CD4-positive, alpha-beta T cell treated with Interleukin-15 for 1 hour (primary cell): Measurements from ENCODE around the gene ADGRA1.

Experiments
- DNase-seq: peaks from one replicate; pipeline ENCODE4 v3.0.0-alpha.2; 2020

The ADGRA1 gene

DNA sequence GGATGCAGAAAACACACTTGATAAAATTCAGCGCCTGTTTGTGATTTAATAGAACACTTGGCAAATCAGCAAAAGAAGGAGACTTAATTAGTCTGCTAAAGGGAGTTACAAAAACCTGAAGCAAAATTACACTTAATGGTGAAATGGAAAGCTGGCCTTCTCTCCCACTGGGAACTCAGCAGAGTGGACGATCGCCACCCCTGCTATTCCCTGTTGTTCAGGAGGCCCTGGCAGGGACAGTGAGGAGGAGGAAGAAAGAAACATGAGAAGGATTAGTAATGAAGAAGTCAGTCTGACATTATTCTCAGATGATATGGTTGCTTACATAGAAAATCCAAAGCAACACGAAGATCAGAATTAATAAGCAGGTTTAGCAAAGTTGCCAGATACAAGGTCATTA is 66.7 kb downstream of the ADGRA1 start:
- no peak for DNase-seq

DNA sequence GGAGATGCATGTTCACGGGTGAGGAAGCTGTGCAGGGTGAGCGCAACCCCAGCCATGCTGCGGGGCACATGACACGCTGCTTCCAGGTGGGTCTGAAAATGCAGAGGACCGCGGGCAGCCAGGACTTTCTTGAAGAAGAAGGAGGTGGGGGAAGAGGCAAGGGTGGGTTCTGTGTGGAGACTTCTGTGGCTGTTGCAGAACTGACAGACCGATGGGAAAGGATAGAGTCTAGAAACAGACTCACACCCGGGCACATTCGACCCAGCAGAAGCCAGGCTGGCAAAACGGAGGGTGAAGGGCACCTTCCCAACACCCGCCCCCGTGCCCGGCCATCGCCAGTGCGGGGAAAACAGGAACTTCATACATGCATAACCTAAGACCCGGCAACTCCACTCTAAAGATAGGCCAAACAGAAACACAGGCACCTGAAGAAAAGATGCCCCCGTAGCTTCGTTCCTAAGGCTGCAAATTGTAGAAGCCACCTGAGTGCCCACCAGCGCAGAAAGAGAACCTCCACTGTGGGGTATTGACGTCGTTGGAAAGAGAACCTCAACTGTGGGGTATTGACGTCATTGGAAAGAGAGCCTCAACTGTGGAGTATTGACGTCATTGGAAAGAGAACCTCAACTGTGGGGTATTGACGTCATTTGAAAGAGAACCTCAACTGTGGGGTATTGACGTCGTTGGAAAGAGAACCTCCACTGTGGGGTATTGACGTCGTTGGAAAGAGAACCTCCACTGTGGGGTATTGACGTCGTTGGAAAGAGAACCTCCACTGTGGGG is 67.5 kb downstream of the ADGRA1 start:
- no peak for DNase-seq

DNA sequence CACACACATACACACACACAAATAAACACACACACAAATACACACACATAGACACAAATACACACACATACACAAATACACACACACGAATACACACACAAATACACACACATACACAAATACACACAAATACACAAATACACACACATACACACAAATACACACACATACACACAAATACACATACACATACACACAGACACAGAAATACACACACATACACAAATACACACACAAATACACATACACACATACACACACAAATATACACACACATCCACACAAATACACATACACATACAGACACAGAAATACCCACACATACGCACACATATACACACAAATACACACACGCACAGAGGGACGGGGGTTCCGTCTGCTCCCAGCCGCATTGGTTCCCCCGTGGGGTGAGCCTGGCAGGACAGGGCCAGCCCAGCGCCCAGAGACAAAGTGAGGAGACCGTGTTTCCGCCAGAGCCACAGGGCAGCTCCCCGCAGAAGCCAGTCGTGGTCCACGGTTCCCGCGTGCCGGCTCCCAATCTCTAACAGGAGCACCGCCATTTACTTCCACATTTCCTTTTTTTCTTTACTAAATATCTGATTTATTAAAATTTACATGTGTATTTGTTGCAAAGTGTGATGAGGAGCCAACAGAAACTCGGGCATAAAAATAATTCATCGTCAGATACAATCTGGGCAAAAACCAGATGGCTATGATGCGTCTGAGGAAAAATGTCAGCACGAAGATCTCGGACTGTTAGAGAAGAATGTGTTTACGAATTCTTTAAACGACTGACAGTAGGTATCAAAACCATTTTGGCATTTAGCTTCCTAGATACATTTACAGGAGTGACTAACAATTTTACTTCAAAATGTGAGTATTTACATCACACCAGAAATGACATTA is 69.2 kb downstream of the ADGRA1 start:
- DNase-seq = no peak

DNA sequence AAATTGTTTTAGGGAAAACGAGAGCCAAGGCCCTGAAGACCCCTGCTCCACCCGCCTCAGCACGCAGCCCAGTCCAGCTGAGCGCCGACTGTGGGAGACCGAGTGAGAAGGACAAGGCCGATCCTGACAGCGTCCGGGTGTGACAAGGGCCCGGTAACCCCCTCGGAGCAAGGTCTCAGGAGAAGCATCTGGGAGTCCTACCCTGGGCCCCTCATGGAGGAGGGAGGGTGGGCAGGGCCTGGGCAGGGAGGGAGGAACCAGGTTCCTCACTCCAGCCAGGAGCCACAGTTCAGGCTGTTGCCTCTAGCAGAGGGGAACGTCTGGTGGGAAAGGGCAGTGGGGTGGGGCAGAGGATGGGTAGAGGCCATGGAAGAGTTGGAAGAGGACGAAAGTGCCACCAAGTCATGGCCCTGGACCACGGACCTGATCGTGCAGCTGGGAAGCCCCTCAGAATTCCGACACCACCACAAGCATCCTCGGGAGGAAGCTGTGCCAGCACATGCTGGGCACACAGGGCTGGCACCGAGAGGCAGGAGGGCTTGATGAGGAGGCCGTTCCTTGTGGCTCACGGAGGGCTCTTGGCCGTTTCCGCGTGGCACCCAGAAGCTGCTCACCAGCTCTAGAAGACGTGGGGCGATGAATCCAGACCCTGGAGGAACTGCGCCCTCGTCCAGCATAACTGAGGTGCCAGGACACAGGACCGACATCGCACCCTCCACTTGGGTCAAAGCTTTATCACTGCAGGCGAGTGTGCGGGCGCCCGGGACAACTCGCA is 70.1 kb downstream of the ADGRA1 start:
- DNase-seq = no peak

DNA sequence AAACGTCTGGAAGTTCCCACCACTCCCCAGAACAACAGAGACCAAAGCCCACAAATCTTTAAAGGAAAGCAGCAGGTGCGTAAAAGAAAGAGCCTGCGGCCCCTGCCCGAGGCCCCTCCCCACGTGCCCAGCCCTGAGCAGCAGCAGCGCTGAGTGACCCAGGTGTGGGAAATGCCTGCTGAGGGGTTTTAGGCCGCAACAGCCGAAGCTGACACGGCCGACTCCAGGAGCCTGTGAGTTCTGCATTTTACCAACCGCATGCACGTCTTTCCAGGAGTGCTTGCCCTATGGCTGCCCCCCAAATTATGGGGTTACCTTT is 70.7 kb downstream of the ADGRA1 start:
- no peak for DNase-seq

DNA sequence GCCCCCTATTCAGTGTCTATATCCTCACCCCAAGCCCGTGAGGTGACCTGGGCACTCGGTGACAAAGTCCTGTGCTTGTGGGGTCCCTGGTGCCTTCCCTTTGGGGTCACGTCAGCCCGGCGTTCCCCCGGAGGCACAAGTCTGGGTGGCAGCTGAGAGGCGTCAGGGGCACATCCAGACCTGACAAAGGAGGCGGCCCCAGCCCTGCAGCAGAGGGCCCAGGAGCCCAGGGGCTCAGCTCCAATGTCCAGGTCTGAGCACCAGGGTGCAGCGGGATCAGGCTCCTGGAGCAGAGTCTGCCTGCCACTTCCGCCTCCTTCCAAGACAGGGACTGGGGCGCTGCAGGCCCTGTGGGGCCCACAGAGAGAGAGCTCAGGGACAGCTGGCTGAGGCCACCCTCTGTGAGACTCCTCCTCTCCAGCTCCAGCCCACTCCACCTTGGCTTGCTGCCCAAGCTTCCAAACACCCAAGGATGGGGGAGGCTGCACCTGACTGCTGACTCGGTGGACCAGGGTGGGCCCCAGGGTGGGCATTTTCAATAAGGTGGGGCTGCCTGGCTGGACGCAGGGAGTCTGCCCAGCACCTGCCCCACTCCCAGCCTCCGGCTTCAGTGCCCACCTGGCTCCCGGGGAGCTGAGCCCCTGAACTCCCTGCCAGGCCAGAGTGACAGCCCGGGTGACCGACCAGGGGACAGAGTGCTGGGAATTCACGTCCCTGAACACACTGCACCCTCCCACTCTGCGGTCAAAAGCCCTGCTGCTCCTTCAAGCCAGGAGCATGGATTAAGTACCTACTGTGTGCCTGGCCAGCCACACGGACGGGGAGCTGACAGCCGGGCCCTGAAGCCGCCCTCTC is 71.3 kb downstream of the ADGRA1 start:
- no peak for DNase-seq

DNA sequence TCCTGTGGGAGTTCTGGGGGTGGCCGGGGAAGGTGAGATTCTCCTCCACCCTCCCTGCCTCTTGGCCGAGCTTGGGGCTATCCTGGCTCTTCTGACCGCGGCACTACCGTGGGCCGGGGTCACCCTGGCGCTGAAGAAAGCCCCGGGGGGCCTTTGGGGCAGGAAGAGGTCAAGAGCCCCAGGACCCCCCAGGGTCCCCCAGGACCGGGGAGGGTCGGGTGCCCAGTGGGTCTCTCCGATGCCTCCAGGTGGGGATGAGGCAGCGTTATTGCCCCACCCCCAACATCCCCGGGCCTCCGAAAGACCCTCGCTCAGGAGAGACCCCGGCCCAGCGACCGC is 71.9 kb downstream of the ADGRA1 start:
- DNase-seq = no peak

DNA sequence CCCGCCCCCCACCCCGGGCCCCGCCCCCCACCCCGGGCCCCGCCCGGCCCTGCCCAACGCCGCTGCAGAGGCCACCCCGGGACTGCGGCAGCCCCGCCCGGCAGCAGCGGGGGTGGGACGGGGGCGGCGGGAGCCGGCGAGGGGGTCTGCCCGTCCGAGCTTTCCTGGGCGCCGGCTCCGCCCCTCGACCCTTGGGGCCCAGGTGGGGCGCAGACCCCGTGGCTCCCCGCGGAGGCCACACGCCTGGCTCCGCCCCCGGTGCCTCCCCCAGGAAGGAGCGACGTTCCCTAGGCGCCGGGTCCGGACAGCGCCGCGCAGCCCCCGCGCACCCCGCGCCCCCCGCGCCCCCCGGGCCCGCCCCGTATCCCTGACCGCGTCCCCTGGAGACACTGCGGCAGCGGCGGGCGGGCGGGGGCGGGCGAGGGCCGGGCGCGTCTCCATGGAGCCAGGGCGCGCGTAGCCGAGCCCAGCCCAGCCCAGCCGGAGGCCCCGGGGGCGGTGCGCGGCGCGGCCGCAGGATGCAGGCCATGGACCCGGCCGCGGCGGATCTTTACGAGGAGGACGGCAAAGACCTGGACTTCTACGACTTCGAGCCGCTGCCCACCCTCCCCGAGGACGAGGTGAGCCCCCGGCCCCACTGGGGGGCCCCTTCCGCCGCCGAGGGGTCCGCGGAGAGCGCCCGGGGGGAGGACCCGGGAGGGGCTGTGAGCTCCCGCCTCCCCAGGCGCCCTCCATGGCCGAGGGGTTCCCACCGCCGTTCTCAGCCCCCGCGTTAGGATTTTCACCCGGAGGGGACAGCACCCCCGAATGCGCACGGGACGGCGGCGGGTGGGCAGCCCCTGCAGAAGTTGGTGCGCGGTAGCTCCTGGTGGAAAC is 72.5 kb downstream of the ADGRA1 start, which contains the start of gene KNDC1:
Gene KNDC1, plus strand, starts transcription at position 270 of the 876 bp plus-strand sequence. Its CDS starts 249 bp downstream, at position 519.
- DNase-seq = no peak

DNA sequence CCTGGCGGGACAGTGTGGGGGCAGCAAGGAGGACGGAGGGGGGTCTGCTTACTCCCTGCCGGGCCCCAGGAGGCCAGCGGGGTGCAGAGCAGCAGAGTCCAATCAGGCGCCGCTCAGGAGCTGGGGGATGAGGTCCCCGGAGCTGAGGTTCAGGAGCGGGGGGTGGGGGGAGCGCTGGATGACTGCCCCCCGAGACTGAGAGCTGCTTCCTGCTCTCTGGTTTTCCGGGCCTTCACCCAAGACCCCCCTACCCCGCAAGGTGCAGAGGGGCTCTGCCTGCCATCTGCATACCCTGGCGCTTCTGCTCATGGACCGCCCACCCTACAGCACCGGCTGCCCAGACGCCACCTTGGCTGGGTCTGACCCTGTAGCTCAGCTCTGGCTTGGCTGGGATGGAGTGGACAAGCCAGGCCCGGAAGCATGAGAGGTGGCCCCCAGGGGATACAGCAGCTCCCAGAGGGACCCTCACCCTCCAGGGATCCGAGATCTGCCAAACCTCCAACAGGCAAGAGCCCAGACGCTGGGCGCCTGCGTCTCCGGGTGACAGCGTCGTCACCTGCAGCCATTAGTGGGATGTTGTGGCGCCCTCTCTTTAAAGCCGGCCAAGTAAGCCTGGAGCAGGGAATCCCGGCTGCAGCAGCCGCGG is 73.2 kb downstream of the ADGRA1 start:
- DNase-seq = no peak

DNA sequence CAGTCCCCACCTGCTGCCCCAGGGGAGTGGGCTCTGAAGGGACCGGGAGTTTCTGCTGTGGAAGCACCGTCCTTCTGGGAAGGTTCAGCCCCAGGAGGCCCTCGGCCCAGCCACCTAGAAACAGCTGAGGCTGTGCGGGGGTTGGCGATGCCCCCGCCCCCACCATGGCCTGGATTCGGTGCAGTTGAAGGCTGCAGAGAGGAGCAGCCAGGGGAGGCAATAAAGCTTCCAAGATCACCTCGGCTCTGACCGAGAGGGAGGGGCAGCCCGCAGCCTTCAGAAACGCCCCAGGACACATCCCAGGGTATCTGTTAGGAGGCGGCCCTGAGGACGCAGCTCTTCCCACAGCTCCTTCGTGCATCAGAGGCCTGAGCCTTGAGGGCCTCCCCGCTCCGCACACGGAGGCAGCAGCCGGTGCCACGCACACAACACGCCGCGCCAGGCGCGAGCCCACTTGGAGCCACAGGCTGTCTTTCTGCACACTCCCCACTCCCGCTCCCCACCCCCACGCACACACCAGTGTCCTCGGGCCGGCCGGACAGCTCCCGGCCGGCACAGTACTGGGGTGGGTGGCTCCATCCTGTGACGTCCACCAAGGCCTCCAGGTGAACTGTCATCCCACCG is 73.9 kb downstream of the ADGRA1 start:
- DNase-seq = no peak

DNA sequence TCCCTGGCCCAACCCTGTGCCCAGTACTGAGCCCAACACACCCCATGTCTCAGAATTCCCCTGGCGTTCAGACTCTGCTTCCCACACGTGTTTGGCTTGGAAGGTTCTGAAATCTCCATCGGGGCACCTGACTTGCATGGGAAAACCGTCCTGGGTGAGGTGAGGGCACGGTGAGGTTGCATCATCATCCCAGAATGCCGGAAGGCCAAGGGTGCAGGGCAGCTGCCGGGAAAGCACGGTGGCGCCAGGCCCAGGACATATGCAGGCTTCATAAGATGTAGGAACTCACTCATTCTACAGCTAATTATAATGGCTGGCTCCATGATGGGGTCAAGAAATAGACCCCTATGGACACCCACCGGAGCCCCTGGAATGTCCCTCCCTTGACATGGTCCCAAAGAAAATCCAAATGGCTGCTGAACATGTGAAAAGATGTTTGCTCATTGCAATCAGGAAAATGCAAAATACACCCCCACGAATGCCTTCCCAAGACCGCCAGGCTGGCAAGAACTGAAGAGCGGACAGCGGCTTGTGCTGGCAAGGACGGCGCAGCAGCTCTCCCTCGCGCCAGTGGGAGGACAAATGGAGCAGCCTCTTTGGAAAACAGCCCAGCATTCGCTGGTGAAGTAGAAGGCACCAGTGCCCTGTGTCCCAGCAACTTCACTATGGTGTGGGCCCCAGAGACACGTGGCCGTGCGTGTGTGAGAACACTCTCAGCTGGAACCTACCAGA is 74.6 kb downstream of the ADGRA1 start:
- no peak for DNase-seq

DNA sequence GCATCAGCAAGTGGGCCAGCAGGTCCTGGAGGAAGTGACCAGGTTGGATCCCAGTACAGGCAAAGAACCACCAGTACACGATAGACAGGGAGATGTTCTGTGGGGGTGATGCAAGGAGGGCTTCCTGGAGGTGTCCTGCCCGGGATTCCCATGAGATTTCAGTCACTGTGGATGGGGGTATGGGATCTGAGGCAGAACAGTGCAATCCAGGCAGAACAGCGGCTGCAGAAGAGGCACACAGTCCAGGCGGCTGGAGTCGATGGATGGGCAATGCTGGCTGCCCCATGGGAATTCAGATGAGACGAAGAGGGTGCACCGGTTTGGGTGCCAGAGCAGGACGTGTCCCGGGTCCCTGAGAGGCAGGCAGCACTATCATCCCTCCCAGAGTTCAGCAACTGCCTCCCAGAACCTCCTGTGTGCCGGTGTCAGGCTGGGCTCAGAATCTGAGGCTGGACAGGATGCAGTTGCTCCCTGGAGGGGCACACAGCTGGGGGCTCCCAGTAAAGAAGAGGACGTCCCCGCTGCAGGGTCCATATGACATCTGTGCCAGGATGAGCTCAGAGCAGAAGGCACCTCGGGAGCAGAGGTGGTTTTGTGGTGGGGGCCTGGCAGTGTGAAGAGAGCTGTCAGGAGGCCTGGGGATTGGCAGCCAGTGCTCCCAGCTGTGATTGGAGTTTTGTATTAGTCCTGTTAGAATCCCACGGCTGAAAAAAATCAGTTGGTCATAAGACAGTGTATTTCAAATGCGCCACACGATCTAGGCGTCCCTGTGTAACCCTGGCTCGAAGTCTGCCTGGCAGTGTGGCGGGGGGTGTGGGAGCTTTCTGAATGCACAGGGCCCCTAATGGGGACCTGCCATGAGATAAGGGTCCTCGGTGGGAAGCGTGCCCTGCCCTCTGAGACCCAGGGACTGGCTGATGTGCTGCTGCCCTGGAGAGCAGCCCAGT is 75.5 kb downstream of the ADGRA1 start:
- no peak for DNase-seq

DNA sequence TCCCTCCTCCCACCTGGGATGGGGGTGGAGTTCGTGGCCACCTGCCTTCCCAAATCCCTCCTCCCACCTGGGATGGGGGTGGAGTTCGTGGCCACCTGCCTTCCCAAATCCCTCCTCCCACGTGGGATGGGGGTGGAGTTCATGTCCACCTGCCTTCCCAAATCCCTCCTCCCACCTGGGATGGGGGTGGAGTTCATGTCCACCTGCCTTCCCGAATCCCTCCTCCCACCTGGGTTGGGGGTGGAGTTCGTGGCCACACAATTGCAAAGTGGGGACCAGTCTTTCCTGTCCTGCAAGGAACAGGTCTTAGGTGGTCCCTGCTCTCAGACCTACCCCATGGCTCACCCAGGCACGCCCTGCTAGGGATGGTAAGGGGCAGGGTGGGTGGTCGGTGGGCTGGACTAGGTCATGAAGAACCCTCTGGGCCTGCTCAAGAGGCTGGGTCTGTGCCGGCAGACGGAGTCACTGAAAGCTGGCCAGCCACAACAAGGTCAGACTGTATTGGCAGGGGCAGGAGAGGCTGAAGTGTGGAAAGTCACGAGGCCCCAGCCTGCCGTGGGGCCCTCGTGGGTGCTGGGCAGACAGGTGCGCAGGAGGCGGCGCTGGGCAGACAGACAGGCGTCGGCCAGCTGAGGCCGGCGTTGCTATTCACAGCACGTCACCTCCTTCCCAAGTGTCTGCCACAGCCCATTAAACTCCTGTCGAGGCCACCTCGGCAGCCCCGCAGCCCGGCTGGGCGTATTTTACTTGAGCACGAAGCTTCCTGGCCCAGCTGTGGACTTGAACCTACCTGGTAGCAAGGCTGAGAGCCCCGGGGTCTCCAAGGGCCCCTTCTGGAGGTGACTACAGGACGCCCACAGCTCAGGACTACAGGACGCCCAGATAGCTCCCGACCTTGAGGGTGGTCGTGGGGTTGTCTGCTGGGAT is 76.4 kb downstream of the ADGRA1 start:
- DNase-seq = no peak

DNA sequence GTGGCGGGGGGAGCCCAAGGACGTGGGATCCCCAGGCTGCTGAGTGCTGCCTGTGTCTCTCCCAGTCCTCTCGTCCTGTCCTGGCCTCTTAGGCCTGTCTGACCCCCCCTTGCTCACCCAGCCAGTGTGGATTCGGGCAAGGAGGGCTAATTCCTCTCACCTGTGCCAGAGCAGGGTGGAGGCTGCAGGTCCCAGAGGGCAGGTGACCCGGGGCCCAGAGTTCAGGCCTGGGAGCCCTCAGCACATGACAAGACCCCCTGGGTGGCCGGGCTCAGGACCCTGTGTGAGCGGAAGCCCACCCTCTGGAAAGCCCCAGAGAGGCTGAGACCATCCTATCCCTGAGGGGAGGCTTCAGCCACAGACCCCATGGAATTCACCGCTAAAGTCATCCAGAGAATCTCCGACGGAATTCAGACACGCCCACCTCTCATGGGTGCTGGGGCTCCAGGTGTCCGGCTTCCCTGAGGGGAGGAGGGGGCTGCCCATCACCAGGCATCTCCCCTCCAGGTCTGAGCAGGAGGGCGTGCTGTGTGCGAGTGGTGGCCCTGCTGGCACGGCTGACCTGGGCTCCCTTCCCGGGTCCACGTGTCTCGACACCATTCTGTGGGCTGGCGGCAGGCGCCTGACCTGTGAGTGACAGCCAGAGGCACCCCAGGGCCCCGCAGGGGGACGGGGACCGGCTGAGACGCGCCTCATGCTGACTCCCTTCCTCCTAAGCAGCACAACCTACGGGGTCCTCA is 77.3 kb downstream of the ADGRA1 start:
- no peak for DNase-seq

DNA sequence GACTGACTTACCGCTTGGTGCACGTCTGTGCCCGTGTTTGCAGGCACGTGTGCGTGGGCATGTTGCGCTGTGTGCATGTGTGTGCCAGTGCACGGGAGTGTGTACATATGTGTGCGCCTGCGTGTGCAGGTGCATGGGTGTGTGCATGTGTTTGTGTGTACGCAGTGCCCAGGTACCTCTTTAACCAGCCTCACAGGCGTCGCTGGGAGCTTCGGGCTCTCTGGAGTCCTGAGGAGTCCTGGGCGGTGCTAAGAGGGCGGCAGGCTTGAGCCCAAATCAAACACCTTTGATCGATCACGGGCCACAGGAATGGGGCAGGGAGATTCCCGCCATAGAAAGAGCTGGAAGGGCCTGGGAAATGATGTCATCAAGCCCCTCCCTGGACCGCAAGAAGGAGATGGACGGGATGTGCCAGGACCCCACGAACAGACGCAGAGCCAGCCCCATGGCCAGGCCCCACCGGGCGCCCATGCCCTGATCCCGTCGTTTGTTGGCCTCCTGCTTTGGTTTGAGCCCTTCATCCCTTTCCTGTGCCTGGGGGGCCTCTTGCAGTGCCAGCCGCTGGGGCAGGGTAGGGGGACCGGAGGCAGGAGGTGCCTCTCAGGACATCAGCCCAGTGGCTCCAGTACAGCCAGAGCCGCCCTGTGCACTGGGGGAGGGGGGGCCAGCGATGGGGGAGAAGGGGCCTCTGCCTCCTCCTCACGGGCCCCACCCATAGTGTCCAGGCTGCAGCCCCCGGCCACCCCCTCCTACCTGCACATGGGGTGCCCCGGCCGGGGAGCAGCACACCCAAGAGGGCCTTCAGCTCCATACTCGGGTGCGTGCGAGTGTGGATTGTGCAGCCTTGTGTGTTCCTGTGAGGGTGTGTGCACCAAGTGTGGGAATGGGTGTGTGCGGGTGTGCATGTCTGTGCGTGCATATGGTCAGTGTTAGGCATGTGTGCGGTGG is 78.1 kb downstream of the ADGRA1 start:
- no peak for DNase-seq

DNA sequence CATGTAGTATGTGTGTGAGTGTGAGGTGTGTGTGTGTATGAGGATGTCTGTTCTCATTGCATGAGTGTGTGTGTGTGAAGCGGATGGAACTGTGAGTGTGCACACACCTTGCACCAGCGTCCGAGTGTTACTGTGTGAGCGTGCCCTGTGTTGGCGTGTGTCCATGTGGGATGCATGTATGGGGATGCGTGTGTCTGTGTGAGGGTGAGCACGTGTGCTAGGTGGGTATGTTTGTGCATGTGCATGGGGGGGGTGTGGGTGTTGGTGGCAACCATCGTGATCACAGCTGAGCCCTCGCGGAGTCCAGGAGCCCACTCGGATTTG is 78.7 kb downstream of the ADGRA1 start:
- no peak for DNase-seq
